IPS DF 6.9 (cell line): ENCODE results near the gene EDN3.
"Not testable (repeated sequence)": the region's sequence is repeated elsewhere in the genome, so short reads cannot be mapped to it uniquely, and the experiment has no call there.

Experiments
- DNase-seq: peaks from one replicate; pipeline ENCODE4 v3.0.0-alpha.2; 2013; ENCODE audit warnings: low read depth, low spot score
- H3K27ac ChIP-seq: one replicate; pipeline ENCODE4 v1.5.1; 2013; ENCODE audit warnings: low read length, control low read depth
- H3K27me3 ChIP-seq: 2 replicates; pipeline ENCODE4 v1.6.1; 2013; ENCODE audit warnings: mild to moderate bottlenecking, low read length; ENCODE audit not compliant: control insufficient read depth, insufficient read depth
- H3K36me3 ChIP-seq: 2 replicates; pipeline ENCODE4 v1.6.1; 2013; ENCODE audit warnings: low read length; ENCODE audit not compliant: control insufficient read depth, insufficient read depth
- H3K4me1 ChIP-seq: 2 replicates; pipeline ENCODE4 v1.6.1; 2013; ENCODE audit warnings: low read length; ENCODE audit not compliant: control insufficient read depth, insufficient read depth
- H3K4me3 ChIP-seq: 2 replicates; pipeline ENCODE4 v1.5.1; 2013; ENCODE audit warnings: mild to moderate bottlenecking, low read length
- H3K9me3 ChIP-seq: 2 replicates; pipeline ENCODE4 v1.6.1; 2013; ENCODE audit warnings: low read length, inconsistent platforms; ENCODE audit not compliant: control insufficient read depth, insufficient read depth
- WGBS: extraction: QIAGEN DNeasy Blood & Tissue Kit; methylation state at CpG from one replicate; pipeline ENCODE4 v1.1.7; 2013; ENCODE audit warnings: mixed read lengths, missing lambda C conversion rate; ENCODE audit not compliant: insufficient read length, insufficient coverage; 5-methylcytosine and 5-hydroxymethylcytosine counted together

The EDN3 gene

DNA sequence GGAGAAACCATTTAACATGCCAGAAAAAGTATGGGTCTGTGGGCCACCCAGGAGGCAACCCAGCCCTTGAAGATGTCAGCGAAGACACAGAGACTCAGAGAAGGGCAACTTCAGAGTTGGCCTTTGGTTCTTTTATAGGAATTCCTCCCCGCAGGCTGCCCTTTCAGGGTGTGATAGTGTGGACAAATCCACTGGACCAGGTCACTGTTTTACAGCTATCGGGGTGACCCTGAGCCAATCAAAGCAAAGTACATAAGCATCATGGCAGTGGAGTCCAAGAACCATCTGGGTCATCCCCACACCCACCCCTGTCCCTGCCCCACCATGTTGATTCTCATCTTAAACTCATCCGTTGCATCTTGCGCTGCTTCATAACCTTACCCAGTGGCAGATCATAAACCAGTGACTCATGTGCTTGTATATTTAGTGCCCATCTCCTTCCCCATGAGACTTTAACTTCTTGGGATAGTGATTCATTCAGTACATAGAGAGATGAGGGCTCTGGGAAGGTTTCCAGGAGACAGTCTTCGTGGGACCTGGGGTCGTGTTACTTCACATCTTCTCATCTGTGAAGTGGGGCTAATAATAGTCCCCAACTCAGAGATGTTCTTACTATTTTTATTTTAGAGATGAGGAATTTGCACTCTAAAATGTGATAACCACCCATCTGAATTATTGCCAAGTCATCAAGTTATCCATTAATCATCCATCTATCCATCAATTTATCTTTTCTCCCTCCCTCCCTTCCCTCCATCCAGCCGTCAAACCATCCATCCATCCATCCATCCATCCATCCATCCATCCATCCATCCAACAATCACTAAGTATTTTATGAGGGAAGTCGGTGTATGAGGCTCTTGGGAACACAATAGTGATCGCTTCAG, 51.0 kb downstream of the EDN3 start:
- 100% methylated on average over 1 of the region's 10 CpGs for WGBS
- no peak for DNase-seq
- Histone ChIP-seq H3K27me3 (no peaks in the 10 kb centered on the region), H3K9me3 (no peaks in the 10 kb centered on the region), H3K4me3 (no peak overlapping the region), H3K4me1 (no peaks in the 10 kb centered on the region), H3K27ac (no peak overlapping the region), H3K36me3 (no peaks in the 10 kb centered on the region)

DNA sequence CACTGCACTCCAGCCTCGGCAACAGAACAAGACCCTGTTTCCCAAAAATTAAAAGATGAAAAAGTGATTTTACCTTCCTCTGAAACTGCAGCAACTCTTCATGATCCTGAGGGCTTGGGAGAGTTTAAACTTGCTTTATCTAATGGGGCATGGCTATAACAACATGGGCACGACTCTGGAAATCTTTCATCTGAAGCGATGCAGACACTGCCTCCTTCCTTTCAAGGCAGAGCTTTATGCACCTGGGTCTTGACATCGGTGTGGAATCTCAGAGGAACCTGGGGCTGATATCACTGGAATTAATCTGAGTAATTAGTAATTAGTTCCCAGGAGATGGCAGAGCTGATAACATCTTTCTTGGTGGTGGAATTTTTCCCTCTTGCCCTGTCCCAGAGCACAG, 52.1 kb downstream of the EDN3 start:
- no CpG with 5 or more reads among the region's 4 CpGs for WGBS
- Histone ChIP-seq H3K27me3 (no peaks in the 10 kb centered on the region), H3K36me3 (no peaks in the 10 kb centered on the region), H3K27ac (no peak overlapping the region), H3K9me3 (no peaks in the 10 kb centered on the region), H3K4me1 (no peaks in the 10 kb centered on the region), H3K4me3 (no peak overlapping the region)
- DNase-seq: no peak

DNA sequence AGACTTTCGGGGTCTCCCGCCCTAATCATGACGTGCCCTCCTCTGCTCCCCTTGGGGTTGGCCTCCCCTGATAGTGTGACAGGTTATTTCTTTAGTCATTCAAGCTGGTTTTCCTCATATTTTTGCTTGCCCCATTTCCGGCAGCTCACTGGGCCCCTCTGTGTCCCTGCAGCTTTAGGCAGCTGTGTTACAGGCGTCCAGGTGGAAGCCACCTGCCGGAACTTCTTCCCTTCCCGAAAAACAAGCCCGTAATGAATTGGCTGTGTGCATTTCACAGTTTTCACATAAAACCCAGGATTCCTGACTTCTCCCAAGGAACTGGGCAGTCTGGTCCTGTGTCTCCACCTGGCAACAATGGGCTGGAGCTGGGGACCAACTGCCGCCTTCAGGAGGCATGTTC, 52.6 kb downstream of the EDN3 start:
- Histone ChIP-seq H3K27ac (no peak overlapping the region), H3K27me3 (no peaks in the 10 kb centered on the region), H3K9me3 (no peaks in the 10 kb centered on the region), H3K4me3 (no peak overlapping the region), H3K4me1 (no peaks in the 10 kb centered on the region), H3K36me3 (no peaks in the 10 kb centered on the region)
- no peak for DNase-seq
- WGBS: no CpG with 5 or more reads among the region's 9 CpGs

GRCh38 chr20:59354460-59354859, 54.0 kb downstream of the EDN3 start:
- WGBS: no CpG with 5 or more reads among the region's 6 CpGs

DNA sequence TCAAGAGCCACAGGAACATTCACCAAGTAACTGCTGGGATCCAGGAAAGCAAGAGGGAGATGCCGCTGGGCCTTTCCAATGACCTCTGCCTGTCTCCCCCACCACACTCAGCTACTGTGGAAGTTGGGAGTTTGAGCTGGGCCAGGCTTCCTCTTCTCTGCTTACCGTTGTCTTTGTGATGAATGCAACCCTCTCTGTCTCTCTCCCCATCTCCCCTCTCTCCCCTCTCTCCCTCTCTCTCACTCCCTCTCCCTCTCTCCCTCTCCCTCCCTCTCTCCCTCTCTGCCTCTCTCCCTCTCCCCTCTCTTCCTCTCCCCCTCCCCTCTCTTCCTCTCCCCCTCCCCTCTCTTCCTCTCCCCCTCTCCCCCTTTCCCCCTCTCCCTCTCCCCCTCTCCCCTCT, 54.8 kb downstream of the EDN3 start:
- Histone ChIP-seq H3K36me3 (no peaks in the 10 kb centered on the region), H3K27me3 (no peaks in the 10 kb centered on the region), H3K27ac (no peak overlapping the region), H3K9me3 (no peaks in the 10 kb centered on the region), H3K4me3 (no peak overlapping the region), H3K4me1 (no peaks in the 10 kb centered on the region)
- no CpG with 5 or more reads among the region's 2 CpGs for WGBS
- DNase-seq: no peak

More at GRCh38 chr20:59354460-59354859, 54.0 kb downstream of the EDN3 start:
- H3K4me3 ChIP-seq: no peak overlapping the region
- H3K4me1 ChIP-seq: no peaks in the 10 kb centered on the region
- no peak for DNase-seq
- H3K36me3 ChIP-seq: no peaks in the 10 kb centered on the region
- no peaks in the 10 kb centered on the region for H3K9me3 ChIP-seq
- H3K27ac ChIP-seq: no peak overlapping the region
- H3K27me3 ChIP-seq: no peaks in the 10 kb centered on the region

- DNase-seq: no peak
- Histone ChIP-seq H3K4me1 (no peaks in the 10 kb centered on the region), H3K9me3 (no peaks in the 10 kb centered on the region), H3K4me3 (no peak overlapping the region), H3K27ac (no peak overlapping the region), H3K36me3 (no peaks in the 10 kb centered on the region), H3K27me3 (no peaks in the 10 kb centered on the region)
- WGBS: no CpG with 5 or more reads among the region's 4 CpGs
Observed at GRCh38 chr20:59356662-59357165, 56.3 kb downstream of the EDN3 start.

GRCh38 chr20:59358793-59359192, 58.4 kb downstream of the EDN3 start:
- not testable (repeated sequence) for H3K27me3 ChIP-seq, H3K36me3 ChIP-seq, H3K9me3 ChIP-seq, H3K27ac ChIP-seq, H3K4me3 ChIP-seq, H3K4me1 ChIP-seq, DNase-seq
- WGBS: no CpG with 5 or more reads among the region's 9 CpGs

DNA sequence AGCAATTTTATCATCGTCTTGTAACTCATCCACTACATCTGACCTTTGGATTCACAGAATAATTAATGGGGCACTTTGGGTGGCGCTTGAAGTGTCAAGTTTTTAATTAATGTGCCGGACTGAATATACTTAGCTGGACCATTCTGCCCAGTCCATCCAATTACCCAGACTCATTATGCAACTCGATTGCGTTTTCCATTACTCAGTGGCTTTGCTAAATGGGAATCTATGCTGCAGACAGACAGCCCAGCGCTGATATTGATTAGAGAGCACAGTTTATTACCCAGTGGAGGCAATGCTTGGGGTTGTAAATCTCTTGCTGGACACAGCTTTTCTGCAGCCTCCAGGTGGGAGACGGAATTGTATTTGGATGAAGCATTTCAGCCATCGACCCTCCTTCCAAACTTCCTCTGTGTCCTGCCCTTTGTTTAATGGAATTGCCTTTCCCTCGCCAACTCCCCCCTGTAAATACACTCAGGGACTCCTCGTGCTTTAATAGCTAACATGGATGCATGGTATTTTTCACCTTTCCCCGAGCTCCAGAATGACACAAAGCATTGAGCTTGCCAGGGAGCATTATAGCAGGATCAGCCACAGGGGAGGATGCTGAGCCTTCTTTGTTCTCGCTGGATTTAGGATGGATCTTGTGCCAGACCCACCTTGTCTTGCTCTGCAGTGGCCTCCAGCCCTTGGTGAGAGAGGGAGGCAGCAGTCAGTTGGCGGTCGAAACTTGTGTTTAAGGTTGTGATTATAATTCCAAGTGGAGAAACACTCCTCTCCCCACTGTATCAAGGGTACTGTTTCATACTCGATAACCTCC, 59.7 kb downstream of the EDN3 start:
- Histone ChIP-seq H3K27ac (no peak overlapping the region), H3K27me3 (no peaks in the 10 kb centered on the region), H3K36me3 (no peaks in the 10 kb centered on the region), H3K4me1 (no peaks in the 10 kb centered on the region), H3K4me3 (no peak overlapping the region), H3K9me3 (no peaks in the 10 kb centered on the region)
- DNase-seq: no peak
- no CpG with 5 or more reads among the region's 15 CpGs for WGBS

GRCh38 chr20:59360934-59361333, 60.5 kb downstream of the EDN3 start:
- H3K27me3 ChIP-seq: no peaks in the 10 kb centered on the region
- H3K4me1 ChIP-seq: no peaks in the 10 kb centered on the region
- no peak for DNase-seq
- no peaks in the 10 kb centered on the region for H3K9me3 ChIP-seq
- no CpG with 5 or more reads among the region's 4 CpGs for WGBS
- no peak overlapping the region for H3K27ac ChIP-seq
- no peak overlapping the region for H3K4me3 ChIP-seq
- H3K36me3 ChIP-seq: no peaks in the 10 kb centered on the region

DNA sequence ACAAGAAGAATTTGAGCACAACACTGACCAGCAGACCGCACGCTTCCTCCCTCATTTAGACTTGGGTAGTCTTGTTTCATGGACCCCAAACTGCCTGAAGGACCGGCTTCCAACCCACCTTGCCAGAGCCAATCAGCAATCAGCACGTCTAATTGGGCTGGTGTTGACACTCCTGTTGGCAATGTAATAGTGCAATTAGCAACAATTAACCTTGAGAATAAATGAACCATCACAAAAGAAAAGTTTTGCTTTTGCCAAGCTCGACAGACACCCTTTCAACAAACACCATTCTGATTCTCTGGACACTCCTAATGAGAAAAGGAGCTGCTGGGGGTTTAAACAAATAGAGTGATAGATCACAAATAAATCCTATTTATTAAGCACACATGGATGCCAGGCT, 61.0 kb downstream of the EDN3 start:
- no peaks in the 10 kb centered on the region for H3K36me3 ChIP-seq
- no peaks in the 10 kb centered on the region for H3K27me3 ChIP-seq
- no peak for DNase-seq
- no peaks in the 10 kb centered on the region for H3K9me3 ChIP-seq
- no peak overlapping the region for H3K27ac ChIP-seq
- H3K4me3 ChIP-seq: no peak overlapping the region
- H3K4me1 ChIP-seq: no peaks in the 10 kb centered on the region
- WGBS: no CpG with 5 or more reads among the region's 5 CpGs
